K562 (cell line): ENCODE results near the gene ATP8A1. TPM values are rescaled to one million over a fixed set of nuclear protein-coding genes. Genes with fewer than 3 reads are reported as not detected.

Experiments
- ATAC-seq: fragments of 200-7000 bp; cut with Tn5 transposase; 3 replicates; pipeline ENCODE4 v1.9.1; 2020; ENCODE audit warnings: moderate library complexity
- BruUV-seq: library from RNA; stranded (reverse); fragments of 400-500 nt; replicated peaks from 2 replicates; lab custom pipeline; 2021; lab: Mats Ljungman, UMichigan
- CTCF ChIA-PET: fragments of 300-600 bp; formaldehyde crosslinking; extraction: SDS; loops from one replicate; lab custom pipeline; 2021; ENCODE audit warnings: low intra/inter-chr PET ratio; lab: Yijun Ruan, JAX
- POLR2A ChIA-PET: fragments of 300-600, 350-650 bp; sonication (Branson Sonifier 250); formaldehyde crosslinking; extraction: SDS; loops from one replicate; lab custom pipeline; 2021; ENCODE audit warnings: antibody characterized with exemption, inconsistent platforms; lab: Yijun Ruan, JAX
- DNase-seq, 4 experiments: peaks; one replicate each; pipeline versions ENCODE4 v3.0.0 to v3.0.0-alpha.2; 2011 to 2018; ENCODE audit warnings: low spot score in 3 of 4, mixed read lengths in 3 of 4; ENCODE audit errors: extremely low read depth in 1 of 4
- FAIRE-seq: peaks from 2 replicates; lab custom pipeline; 2011; peaks lifted over from hg19 to GRCh38; lab: Jason Lieb, UNC
- H2AFZ ChIP-seq: 2 replicates; pipeline ENCODE4 v1.6.0; 2011; ENCODE audit warnings: low read depth, low read length, control low read depth, inconsistent platforms
- H3K27ac ChIP-seq: fragments of 200-600 bp; 3 replicates; pipeline ENCODE4 v1.8.0; 2011; ENCODE audit warnings: low read depth, mild to moderate bottlenecking, control low read depth, inconsistent platforms, low read length, moderate library complexity, mixed read lengths; ENCODE audit errors: extremely low read depth
- H3K27me3 ChIP-seq, 2 experiments: fragments of 300-600 bp in 1 of 2; 2 replicates in 1 of 2; 3 replicates in 1 of 2; pipeline versions ENCODE4 v1.6.0 to v1.8.0; 2011; ENCODE audit warnings: inconsistent platforms in 2 of 2, low read length in 2 of 2, mild to moderate bottlenecking in 1 of 2, mixed read lengths in 1 of 2, moderate library complexity in 1 of 2; ENCODE audit not compliant: control insufficient read depth in 2 of 2, insufficient read depth in 2 of 2
- H3K36me3 ChIP-seq: fragments of 300-600 bp; 3 replicates; pipeline ENCODE4 v1.8.0; 2011; ENCODE audit warnings: mild to moderate bottlenecking, low read length, inconsistent platforms; ENCODE audit not compliant: control insufficient read depth, insufficient read depth
- H3K4me1 ChIP-seq, 2 experiments: fragments of 200-600 bp in 1 of 2; replicated peaks in 1 of 2; 2 replicates in 1 of 2; 3 replicates in 1 of 2; pipeline versions ENCODE4 v1.5.1 to v1.8.0; 2011; ENCODE audit warnings: inconsistent platforms in 2 of 2, low read length in 2 of 2, mild to moderate bottlenecking in 1 of 2, mixed read lengths in 1 of 2, moderate library complexity in 1 of 2; ENCODE audit not compliant: control insufficient read depth in 2 of 2, insufficient read depth in 2 of 2
- H3K4me2 ChIP-seq: 2 replicates; pipeline ENCODE4 v1.6.1; 2011; ENCODE audit warnings: low read length, control low read depth, inconsistent platforms, mixed read lengths; ENCODE audit not compliant: insufficient read depth
- H3K4me3 ChIP-seq: fragments of 200-600 bp; sonication (generic), shearing (Covaris generic); 2 replicates; pipeline ENCODE4 v1.5.1; 2016; ENCODE audit warnings: control low read depth, inconsistent platforms
- H3K79me2 ChIP-seq: fragments of 200-600 bp; 3 replicates; pipeline ENCODE4 v1.8.0; 2011; ENCODE audit warnings: low read length, inconsistent platforms; ENCODE audit not compliant: control insufficient read depth, insufficient read depth
- H3K9ac ChIP-seq, 2 experiments: 2 replicates each; pipeline versions ENCODE4 v1.6.0 to v1.6.1; 2011; ENCODE audit warnings: low read depth in 2 of 2, low read length in 2 of 2, control low read depth in 1 of 2, inconsistent platforms in 1 of 2, mild to moderate bottlenecking in 1 of 2, mixed read lengths in 1 of 2; ENCODE audit not compliant: insufficient read depth in 1 of 2
- H3K9me1 ChIP-seq: one replicate; pipeline ENCODE4 v1.6.0; 2011; ENCODE audit warnings: inconsistent platforms, mild to moderate bottlenecking, low read length, moderate library complexity; ENCODE audit not compliant: control insufficient read depth, insufficient read depth
- H3K9me3 ChIP-seq: replicated peaks from 2 replicates; pipeline ENCODE4 v1.5.1; 2011; ENCODE audit warnings: low read depth, low read length, inconsistent platforms; ENCODE audit not compliant: control insufficient read depth, insufficient read depth
- H4K20me1 ChIP-seq: replicated peaks from 2 replicates; pipeline ENCODE4 v1.6.1; 2011; ENCODE audit warnings: low read length, inconsistent platforms, mixed read lengths; ENCODE audit not compliant: control insufficient read depth, insufficient read depth
- BDP1 ChIP-seq: IDR thresholded peaks from 3 replicates; pipeline ENCODE4 v1.6.1; 2011; ENCODE audit not compliant: insufficient read length, insufficient read depth
- GATA2 ChIP-seq: sonication (generic); formaldehyde crosslinking; IDR thresholded peaks from 2 replicates; pipeline ENCODE4 v1.4.0; 2020; ENCODE audit warnings: mild to moderate bottlenecking, missing genetic modification reagents
- MLLT1 ChIP-seq, 2 experiments: fragments of 450-650 bp; IDR thresholded peaks; 2 replicates each; pipeline ENCODE4 v1.6.1; 2016
- MYC ChIP-seq, 2 experiments: fragments of 250-450 bp in 1 of 2; sonication (Bioruptor Pico) in 1 of 2; IDR thresholded peaks; 2 replicates each; pipeline versions ENCODE4 v1.5.1 to v1.6.1; 2012 to 2021; ENCODE audit warnings: low read depth in 2 of 2, borderline replicate concordance in 1 of 2, improper control_type of control experiment in 1 of 2, low read length in 1 of 2, mild to moderate bottlenecking in 1 of 2, moderate library complexity in 1 of 2
- POLR3G ChIP-seq: IDR thresholded peaks from 2 replicates; pipeline ENCODE4 v1.6.1; 2011; ENCODE audit not compliant: insufficient read length, insufficient replicate concordance; ENCODE audit errors: extremely low read depth
- SRSF3 ChIP-seq: fragments of 200-400 bp; formaldehyde crosslinking; IDR thresholded peaks from 2 replicates; pipeline ENCODE4 v1.6.1; 2016; ENCODE audit warnings: mild to moderate bottlenecking, low read length, moderate library complexity; ENCODE audit not compliant: insufficient read depth
- TRIM28 ChIP-seq: fragments of 450-650 bp; IDR thresholded peaks from 2 replicates; pipeline ENCODE4 v1.6.1; 2017
- ZBTB11 ChIP-seq, 3 experiments: fragments of 200-800 bp in 1 of 3; fragments of 250-450 bp in 1 of 3; fragments of 450-650 bp in 1 of 3; sonication (Bioruptor Pico) in 1 of 3; sonication (Bioruptor generic) in 1 of 3; formaldehyde crosslinking in 1 of 3; IDR thresholded peaks; 2 replicates each; pipeline versions ENCODE4 v1.6.1 to v1.8.0; 2016 to 2022; ENCODE audit warnings: mild to moderate bottlenecking in 2 of 3, missing genetic modification characterization in 2 of 3, missing compliant biosample characterization in 1 of 3, moderate library complexity in 1 of 3
- ZBTB7A ChIP-seq: IDR thresholded peaks from 2 replicates; pipeline ENCODE4 v1.6.1; 2011; ENCODE audit warnings: low read depth, mild to moderate bottlenecking, low read length, moderate library complexity, borderline replicate concordance; ENCODE audit not compliant: control insufficient read depth
- ZFPM2 ChIP-seq: fragments of 250-450 bp; sonication (Bioruptor Pico); IDR thresholded peaks from 2 replicates; pipeline ENCODE4 v1.5.1; 2022; ENCODE audit warnings: mild to moderate bottlenecking
- ZNF518B ChIP-seq: fragments of 250-450 bp; sonication (Bioruptor Pico); IDR thresholded peaks from 2 replicates; pipeline ENCODE4 v1.5.0; 2021; ENCODE audit warnings: mild to moderate bottlenecking, moderate library complexity
- WGBS: fragments of 100-300 bp; shearing (Covaris generic); methylation state at CpG from one replicate; pipeline ENCODE4 v1.1.6; 2016; ENCODE audit warnings: low coverage, mixed read lengths; ENCODE audit not compliant: insufficient coverage; ENCODE audit errors: missing lambda C conversion rate; 5-methylcytosine and 5-hydroxymethylcytosine counted together
- in situ Hi-C: fragments of 300-500 bp; cut with MboI; formaldehyde crosslinking; loops from 4 replicates; pipeline ENCODE4 v1.15.0; 2018; ENCODE audit warnings: inconsistent platforms, mixed read lengths
- intact Hi-C: fragments of 100-400 bp; cut with micrococcal nuclease; formaldehyde crosslinking; loops from 2 replicates; pipeline ENCODE4 v1.14.2; 2022
- polyA plus RNA-seq, 8 experiments: library from polyadenylated mRNA; depleted of rRNA in 4 of 8; stranded (reverse) in 5 of 8; unstranded in 3 of 8; fragments of >200 nt; fragmentation: Nextera tagmentation in 2 of 8; fragmentation: Illumina TruSeq in 1 of 8; extraction: Ambion mirVana in 2 of 8; extraction: Trizol in 1 of 8; gene quantifications; 2 replicates each; pipeline versions ENCODE4 v1.2.1 to v1.2.3, GENCODE V29; 2011 to 2014; ENCODE audit warnings: inconsistent platforms in 1 of 8, missing spikeins in 1 of 8
- total RNA-seq, 7 experiments: library from RNA; depleted of rRNA in 6 of 7; stranded (reverse); fragments of >200 nt in 6 of 7; fragmentation: Illumina TruSeq in 2 of 7; extraction: Trizol in 2 of 7; gene quantifications; 2 replicates each; pipeline versions ENCODE4 v1.2.1 to v1.2.3, GENCODE V29; 2011 to 2021; ENCODE audit warnings: low replicate concordance in 1 of 7
- TF ChIP-seq, protein P1 (sequence below): fragments of 450-650 bp; IDR thresholded peaks from 2 replicates; pipeline ENCODE4 v1.6.1; 2016

The ATP8A1 gene
- total and polyA plus RNA-seq, 9 of the 15 experiments (the other 6 are each of a cell fraction or from before 2014, with no cell fraction given): 0.05 to 0.29 (median 0.07) TPM; not detected in 2

GRCh38 chr4:42512226-42512625 is 144.7 kb downstream of the ATP8A1 start:
- no TSS peak for BruUV-seq
- Histone ChIP-seq H4K20me1 (no peaks in the 10 kb centered on the region), H2AFZ (no peak overlapping the region), H3K4me1 (no peaks in the 10 kb centered on the region), H3K9me1 (no peaks in the 10 kb centered on the region), H3K36me3 (no peaks in the 10 kb centered on the region), H3K9ac (no peak overlapping the region), H3K4me2 (no peak overlapping the region), H3K79me2 (no peaks in the 10 kb centered on the region), H3K9me3 (no peaks in the 10 kb centered on the region), H3K27ac (no peak overlapping the region), H3K27me3 (no peaks in the 10 kb centered on the region), H3K4me3 (no peak overlapping the region)
- intact Hi-C loops: loop anchor here (10.0 kb wide), 1 partner anchor 547 kb away; no protein-coding TSS in a partner anchor
- in situ Hi-C loops: loop anchor here (25.0 kb wide), 2 partner anchors 550 to 825 kb away; no protein-coding TSS in a partner anchor
- CTCF ChIA-PET: no interaction called here
- 0% methylated on average over 3 of the region's 3 CpGs for WGBS
- POLR2A ChIA-PET: interaction anchor here (1.0 kb wide), 1 partner anchor 300 kb away, joined by 4 read pairs; no protein-coding TSS in a partner anchor
- ATAC-seq: no peak
- no peak for DNase-seq
- no peak for FAIRE-seq
- TF ChIP-seq ZNF518B (CRISPR knock-in tag) (no peak), TRIM28 (no peak), BDP1 (no peak), MLLT1 (IDR thresholded peaks at IDR 0.05) (no peak), SRSF3 (no peak), MYC (IDR thresholded peaks at IDR 0.05; ENCODE audit: low read depth, low read length) (no peak), MYC (CRISPR knock-in tag; IDR thresholded peaks at IDR 0.05; ENCODE audit: borderline replicate concordance, low read depth) (no peak), POLR3G (no peak), ZBTB11 (CRISPR knock-in tag; IDR thresholded peaks at IDR 0.05) (no peak), ZBTB7A (no peak), ZFPM2 (CRISPR knock-in tag) (no peak), GATA2 (CRISPR knock-in tag) (no peak)
- TF ChIP-seq, protein P1, sequence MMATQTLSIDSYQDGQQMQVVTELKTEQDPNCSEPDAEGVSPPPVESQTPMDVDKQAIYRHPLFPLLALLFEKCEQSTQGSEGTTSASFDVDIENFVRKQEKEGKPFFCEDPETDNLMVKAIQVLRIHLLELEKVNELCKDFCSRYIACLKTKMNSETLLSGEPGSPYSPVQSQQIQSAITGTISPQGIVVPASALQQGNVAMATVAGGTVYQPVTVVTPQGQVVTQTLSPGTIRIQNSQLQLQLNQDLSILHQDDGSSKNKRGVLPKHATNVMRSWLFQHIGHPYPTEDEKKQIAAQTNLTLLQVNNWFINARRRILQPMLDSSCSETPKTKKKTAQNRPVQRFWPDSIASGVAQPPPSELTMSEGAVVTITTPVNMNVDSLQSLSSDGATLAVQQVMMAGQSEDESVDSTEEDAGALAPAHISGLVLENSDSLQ: no peak
